Psoas muscle (tissue), 8 donors: ENCODE results near the gene LPIN1. TPM values are rescaled to one million over a fixed set of nuclear protein-coding genes. Genes with fewer than 3 reads are reported as not detected.
"Not testable (repeated sequence)": the region's sequence is repeated elsewhere in the genome, so short reads cannot be mapped to it uniquely, and the experiment has no call there.

ENCODE experiments used
- ATAC-seq, 4 donors: fragments of 200-7000 bp; cut with Tn5 transposase; one replicate each; pipeline ENCODE4 v1.9.1; 2020; ENCODE audit warnings: moderate library complexity in 3 of 4, mild to moderate bottlenecking in 2 of 4
- DNase-seq, 2 donors: peaks; one replicate each; pipeline ENCODE4 v3.0.0-alpha.2; 2020
- H3K27ac ChIP-seq: fragments of 200-600 bp; one replicate; pipeline ENCODE4 v1.8.0; 2022
- H3K27me3 ChIP-seq, 3 donors: fragments of 200-600 bp in 1 of 3; one replicate each; pipeline versions ENCODE4 v1.6.1 to v1.8.0; 2013 to 2022; ENCODE audit warnings: low read length in 2 of 3, mild to moderate bottlenecking in 2 of 3, moderate library complexity in 1 of 3; ENCODE audit not compliant: insufficient read depth in 3 of 3
- H3K36me3 ChIP-seq, 2 donors: fragments of 200-600 bp in 1 of 2; one replicate each; pipeline versions ENCODE4 v1.6.1 to v1.8.0; 2013 to 2022; ENCODE audit warnings: low read depth in 1 of 2, mild to moderate bottlenecking in 1 of 2, moderate library complexity in 1 of 2; ENCODE audit not compliant: insufficient read depth in 1 of 2
- H3K4me1 ChIP-seq: fragments of 200-600 bp; one replicate; pipeline ENCODE4 v1.8.0; 2022
- H3K4me3 ChIP-seq: fragments of 200-600 bp; one replicate; pipeline ENCODE4 v1.8.0; 2022; ENCODE audit warnings: mild to moderate bottlenecking
- H3K9me3 ChIP-seq: fragments of 200-600 bp; one replicate; pipeline ENCODE4 v1.8.0; 2022
- CTCF ChIP-seq: fragments of 200-600 bp; IDR thresholded peaks from one replicate; pipeline ENCODE4 v1.8.0; 2022; ENCODE audit warnings: antibody characterized with exemption
- WGBS, 3 donors: extraction: QIAGEN DNeasy Blood & Tissue Kit; methylation state at CpG; one replicate each; pipeline versions ENCODE4 v1.1.6 to v1.1.7; 2013; 5-methylcytosine and 5-hydroxymethylcytosine counted together
- intact Hi-C, 2 donors: fragments of 100-400 bp; cut with DNase I; formaldehyde crosslinking; loops; one replicate each; pipeline versions ENCODE4 v1.11.0 to v1.14.2; 2022
- polyA plus RNA-seq, 3 donors: library from polyadenylated mRNA; stranded (reverse); fragments of 200-250 nt; gene quantifications; one replicate each; pipeline ENCODE4 v1.2.3, GENCODE V29; 2013
- total RNA-seq, 4 donors: library from RNA; stranded (reverse); fragmentation: NEBNext Ultra II Directional in 2 of 4; extraction: Animal tissue kit (Norgen Biotek cat#: 25700) in 2 of 4; gene quantifications; one replicate each; pipeline versions ENCODE4 v1.2.1 to v1.2.4, GENCODE V29; 2021 to 2023
- donor health status: healthy with polysubstance abuse.
- donor health status: DM: no; HTN: no; CAD: no; lungs with moderate emphysema.
- donor health status: Bipolar disorder and iron deficiency.
- donor health status: healthy.
- donor health status: DM: yes; HTN: yes; CAD: no.
- donor health status: DM: no; HTN: no; CAD: no.
- donor health status: DM: no; HTN: no; CAD: no.
- donor health status: DM: yes; HTN: yes; CAD: no.

LPIN1 gene
- total and polyA plus RNA-seq, 7 donors, result 82.0 to 382 (median 146) TPM

- Histone ChIP-seq H3K9me3 (no peaks in the 10 kb centered on the region), H3K36me3 (peaks cover 12 to 69% of the 10 kb centered on the region in 2 donors), H3K4me3 (no peak overlapping the region), H3K27ac (no peak overlapping the region), H3K27me3 (no peaks in the 10 kb centered on the region), H3K4me1 (peaks cover 8% of the 10 kb centered on the region)
- WGBS, 3 donors, result 84 to 94% (median 92%) methylated on average over 5 of the region's 5 CpGs
- no peak for TF ChIP-seq CTCF
- no peak for ATAC-seq
- intact Hi-C loops, result no loop called here
- DNase-seq, result no peak
These were observed 72.8 kb downstream of the LPIN1 start for GRCh38 chr2:11819235-11819729.

- no peak overlapping the region for H3K27ac ChIP-seq
- DNase-seq (no peak), ATAC-seq (no peak)
- peaks cover 8% of the 10 kb centered on the region for H3K4me1 ChIP-seq
- intact Hi-C loops, result no loop called here
- WGBS, 3 donors, result 86 to 90% (median 87%) methylated on average over 2 of the region's 2 CpGs
- no peaks in the 10 kb centered on the region for H3K27me3 ChIP-seq
- H3K4me3 ChIP-seq, result no peak overlapping the region
- no peaks in the 10 kb centered on the region for H3K9me3 ChIP-seq
- H3K36me3 ChIP-seq, result peaks cover 9 to 72% of the 10 kb centered on the region in 2 donors
- TF ChIP-seq CTCF, result no peak
These were observed 74.2 kb downstream of the LPIN1 start for GRCh38 chr2:11820650-11821049.

GRCh38 chr2:11821705-11822104 lies 75.3 kb downstream of the LPIN1 start:
- ATAC-seq (peak in 2 of 4 donors; percentile 17 to 22), DNase-seq (no peak)
- H3K4me3 ChIP-seq, result no peak overlapping the region
- peak overlapping the region; percentile 41 for H3K27ac ChIP-seq
- 52 to 89% (median 60%) methylated on average over 3 of the region's 3 CpGs for WGBS, 3 donors
- H3K9me3 ChIP-seq, result no peaks in the 10 kb centered on the region
- no peaks in the 10 kb centered on the region for H3K27me3 ChIP-seq
- intact Hi-C loops, result no loop called here
- H3K36me3 ChIP-seq, result peaks cover 2 to 74% of the 10 kb centered on the region in 2 donors
- H3K4me1 ChIP-seq, result peaks cover 8% of the 10 kb centered on the region
- TF ChIP-seq CTCF, result no peak

- WGBS, 3 donors, result 58 to 83% (median 61%) methylated on average over 4 of the region's 4 CpGs
- H3K36me3 ChIP-seq, result peaks cover 2 to 75% of the 10 kb centered on the region in 2 donors
These were observed 75.9 kb downstream of the LPIN1 start for GRCh38 chr2:11822359-11822745.

GRCh38 chr2:11822746-11823451 lies 76.5 kb downstream of the LPIN1 start:
- peak overlapping the region; percentile 55 for H3K4me3 ChIP-seq
- intact Hi-C loops, result no loop called here
- H3K4me1 ChIP-seq, result peaks cover 8% of the 10 kb centered on the region
- peak; percentile 34 to 74 for DNase-seq
- ATAC-seq, result peak; percentile 89 to 93 (median 90)
- TF ChIP-seq CTCF, result no peak
- peaks cover 2 to 79% of the 10 kb centered on the region in 2 donors for H3K36me3 ChIP-seq
- peak overlapping the region; percentile 75 for H3K27ac ChIP-seq
- 33 to 49% (median 46%) methylated on average over 19 of the region's 19 CpGs for WGBS, 3 donors
- H3K9me3 ChIP-seq, result no peaks in the 10 kb centered on the region
- no peaks in the 10 kb centered on the region for H3K27me3 ChIP-seq

More at GRCh38 chr2:11822359-11822745, 75.9 kb downstream of the LPIN1 start:
- H3K9me3 ChIP-seq, intact Hi-C loops, H3K4me3 ChIP-seq, H3K4me1 ChIP-seq, H3K27me3 ChIP-seq, DNase-seq: not testable (repeated sequence)
- H3K27ac ChIP-seq, result peak overlapping the region; percentile 75
- peak in 3 of 4 donors; percentile 17 to 36 (median 18) for ATAC-seq
